Activated CD8-positive, alpha-beta memory T cell treated with anti-CD3 and anti-CD28 coated beads, Interleukin-2, amount 50 U/mL, for 24 hours (primary cell): ENCODE data around the gene GRB7.
A peak's percentile ranks its signal among the peaks of the same experiment; 100 is the strongest.
"Not testable (repeated sequence)": the region's sequence is repeated elsewhere in the genome, so short reads cannot be mapped to it uniquely, and the experiment has no call there.

ENCODE experiments used
- DNase-seq: peaks from one replicate; pipeline ENCODE4 v3.0.0-alpha.2; 2020; ENCODE audit errors: extremely low read depth

GRB7 gene

DNA sequence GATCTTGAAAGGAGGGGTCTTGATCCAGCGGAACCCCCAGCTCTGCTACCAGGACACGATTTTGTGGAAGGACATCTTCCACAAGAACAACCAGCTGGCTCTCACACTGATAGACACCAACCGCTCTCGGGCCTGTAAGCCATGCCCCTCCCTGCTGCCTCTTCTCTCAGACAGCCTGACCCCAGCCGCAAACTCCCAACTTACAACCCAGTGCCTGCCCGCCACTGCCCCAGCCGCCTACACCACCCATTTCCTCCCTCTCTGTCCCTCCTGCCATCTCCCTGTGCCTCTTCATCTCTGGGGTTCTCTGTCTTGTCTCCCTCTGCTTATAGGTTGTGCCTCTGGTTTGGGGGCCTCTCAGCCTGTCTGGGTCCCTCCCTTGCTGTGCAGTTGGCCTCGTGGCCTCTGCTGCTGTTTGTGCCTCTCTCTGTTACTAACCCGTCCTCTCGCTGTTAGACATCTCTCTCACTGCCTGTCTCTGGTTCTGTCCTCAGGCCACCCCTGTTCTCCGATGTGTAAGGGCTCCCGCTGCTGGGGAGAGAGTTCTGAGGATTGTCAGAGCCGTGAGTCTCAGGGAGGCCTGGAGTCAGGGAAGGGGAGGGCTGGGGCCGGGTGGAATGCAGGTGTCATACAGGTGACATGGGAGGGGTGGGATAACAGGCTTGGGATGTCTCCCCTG, 28.3 kb upstream of the GRB7 start:
- no peak for DNase-seq

DNA sequence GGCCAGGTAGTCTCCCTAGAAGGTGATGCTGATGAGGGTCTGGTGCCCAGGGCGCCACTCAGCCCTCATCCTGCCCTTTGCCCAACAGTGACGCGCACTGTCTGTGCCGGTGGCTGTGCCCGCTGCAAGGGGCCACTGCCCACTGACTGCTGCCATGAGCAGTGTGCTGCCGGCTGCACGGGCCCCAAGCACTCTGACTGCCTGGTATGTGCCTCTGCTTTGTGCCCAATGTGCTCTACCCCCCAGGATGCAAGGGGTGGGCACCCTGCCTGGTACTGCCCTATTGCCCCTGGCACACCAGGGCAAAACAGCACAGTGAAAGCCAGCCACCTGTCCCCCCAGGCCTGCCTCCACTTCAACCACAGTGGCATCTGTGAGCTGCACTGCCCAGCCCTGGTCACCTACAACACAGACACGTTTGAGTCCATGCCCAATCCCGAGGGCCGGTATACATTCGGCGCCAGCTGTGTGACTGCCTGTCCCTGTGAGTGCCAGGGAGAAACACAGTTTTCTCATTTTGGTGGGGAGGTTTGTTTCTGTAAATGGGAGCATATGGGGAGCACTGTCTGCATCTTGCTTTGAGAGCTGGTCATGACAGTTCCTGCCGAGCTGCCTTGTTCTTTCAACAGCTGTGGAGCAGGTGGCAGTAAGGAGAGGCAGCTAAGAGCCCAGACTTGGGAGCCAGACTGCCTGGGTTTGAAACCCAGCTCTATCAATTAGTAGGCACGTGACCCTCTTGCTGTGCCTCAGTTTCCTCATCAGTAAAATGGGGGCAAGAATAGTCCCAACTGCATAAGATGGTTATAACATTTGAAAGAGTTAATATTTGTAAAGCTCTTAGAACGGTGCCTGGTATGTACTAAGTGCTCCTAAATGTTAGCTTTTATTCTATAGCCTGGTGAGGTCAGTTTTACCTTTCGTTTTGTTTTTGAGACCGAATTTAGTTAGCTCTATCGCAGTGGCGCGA, 27.5 kb upstream of the GRB7 start:
- DNase-seq, result no peak

GRCh38 chr17:39711071-39711470, 26.7 kb upstream of the GRB7 start:
- not testable (repeated sequence) for DNase-seq

- DNase-seq, result no peak
Measured at GRCh38 chr17:39711851-39712250, 25.9 kb upstream of the GRB7 start.

DNA sequence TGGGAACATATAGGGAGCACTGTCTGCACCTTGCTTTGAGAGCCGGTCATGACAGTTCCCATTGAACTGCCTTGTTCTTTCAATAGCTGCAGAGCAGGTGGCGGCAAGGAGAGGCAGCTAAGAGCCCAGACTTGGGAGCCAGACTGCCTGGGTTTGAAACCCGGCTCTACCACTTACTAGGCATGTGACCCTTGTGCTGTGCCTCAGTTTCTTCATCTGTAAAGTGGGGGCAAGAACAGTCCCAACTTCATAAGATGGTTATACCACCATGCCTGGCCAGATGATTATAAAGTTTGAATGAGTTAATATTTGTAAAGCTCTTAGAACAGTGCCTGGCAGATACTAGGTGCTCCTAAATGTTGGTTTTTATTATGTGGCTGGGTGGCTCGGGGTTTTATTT, 23.5 kb upstream of the GRB7 start:
- no peak for DNase-seq

GRCh38 chr17:39715375-39716072, 22.2 kb upstream of the GRB7 start:
- DNase-seq, result no peak

GRCh38 chr17:39716073-39716818, 21.5 kb upstream of the GRB7 start:
- DNase-seq, result no peak

DNA sequence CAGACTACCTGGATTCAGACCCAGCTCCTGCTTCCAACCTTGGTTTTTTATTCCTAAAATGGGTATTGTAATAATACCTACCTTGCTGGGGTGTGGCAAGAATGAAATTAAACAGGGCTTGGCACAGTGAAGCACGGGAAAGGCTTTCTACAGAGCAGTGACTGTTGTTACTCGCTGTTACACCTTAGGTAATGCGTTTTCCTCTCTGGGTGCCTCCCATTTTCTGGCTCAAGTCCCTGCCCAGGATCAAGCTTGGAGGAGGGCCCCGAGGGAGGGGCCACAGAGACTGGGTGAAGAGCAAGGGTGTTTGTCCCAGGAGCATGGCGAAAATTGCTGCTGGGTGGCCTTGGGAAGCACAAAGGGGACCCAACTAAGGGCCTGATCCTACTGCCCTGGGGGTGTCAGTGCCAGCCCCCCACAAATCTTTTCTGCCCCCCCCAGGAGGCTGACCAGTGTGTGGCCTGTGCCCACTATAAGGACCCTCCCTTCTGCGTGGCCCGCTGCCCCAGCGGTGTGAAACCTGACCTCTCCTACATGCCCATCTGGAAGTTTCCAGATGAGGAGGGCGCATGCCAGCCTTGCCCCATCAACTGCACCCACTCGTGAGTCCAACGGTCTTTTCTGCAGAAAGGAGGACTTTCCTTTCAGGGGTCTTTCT, 20.7 kb upstream of the GRB7 start:
- no peak for DNase-seq

- DNase-seq, result no peak
Measured at GRCh38 chr17:39717660-39718059, 20.1 kb upstream of the GRB7 start.

DNA sequence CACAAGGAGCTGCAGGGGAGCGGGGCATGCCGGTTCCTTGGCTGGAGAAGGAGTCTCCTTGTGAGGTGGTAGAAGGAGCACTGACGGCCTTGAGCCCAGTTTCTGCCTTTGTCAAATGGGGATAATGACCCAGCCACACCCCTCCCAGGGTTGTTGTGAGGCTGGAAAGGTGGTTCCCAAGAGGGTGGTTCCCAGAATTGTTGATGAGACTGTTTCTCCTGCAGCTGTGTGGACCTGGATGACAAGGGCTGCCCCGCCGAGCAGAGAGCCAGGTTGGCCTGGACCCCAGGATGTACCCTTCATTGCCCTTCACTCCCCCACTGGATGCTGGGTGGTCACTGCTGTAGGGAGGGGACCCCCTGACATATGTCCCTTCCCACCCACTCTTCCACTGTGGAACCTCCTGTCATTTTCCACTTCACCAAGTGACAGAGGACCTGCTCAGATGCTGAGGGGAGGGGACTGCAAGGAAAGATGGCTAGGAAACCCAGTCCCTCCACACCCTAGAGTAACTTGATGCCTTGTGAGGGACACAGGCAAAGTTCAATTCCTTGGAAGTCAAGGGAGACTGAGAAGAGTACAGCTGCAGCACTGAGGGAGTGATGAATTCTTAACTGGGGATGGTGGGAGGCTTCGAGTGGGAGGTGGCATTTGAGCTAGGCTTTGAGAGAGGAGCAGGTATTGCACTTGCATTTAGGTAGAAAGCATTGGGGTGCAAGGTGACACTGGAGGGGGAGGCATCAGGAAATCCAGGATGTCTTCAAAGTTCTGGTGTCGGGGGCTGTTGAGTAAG, 18.0 kb upstream of the GRB7 start:
- no peak for DNase-seq

GRCh38 chr17:39722104-39722503, 15.6 kb upstream of the GRB7 start:
- DNase-seq, result no peak

- DNase-seq, result no peak
Measured at GRCh38 chr17:39722965-39723848, 14.5 kb upstream of the GRB7 start.

- no peak for DNase-seq
Measured at GRCh38 chr17:39724731-39725130, 13.0 kb upstream of the GRB7 start.

DNA sequence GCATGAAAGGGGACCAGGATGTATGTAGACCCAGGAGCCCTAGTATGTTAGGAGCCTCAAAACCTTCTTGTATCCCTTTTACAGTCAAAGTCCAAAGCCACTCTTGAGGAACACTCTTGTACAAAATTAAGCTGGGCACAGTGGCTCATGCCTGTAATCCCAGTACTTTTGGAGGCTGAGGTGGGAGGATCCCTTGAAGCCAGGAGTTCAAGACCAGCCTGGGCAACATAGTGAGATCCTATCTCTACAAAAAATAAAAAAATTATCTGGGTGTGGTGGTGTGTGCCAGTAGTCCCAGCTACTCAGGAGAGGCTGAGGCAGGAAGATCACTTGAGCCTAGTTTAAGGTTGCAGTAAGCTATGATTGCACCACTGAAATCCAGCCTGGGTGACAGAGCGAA, 11.8 kb upstream of the GRB7 start:
- DNase-seq, result not testable (repeated sequence)

DNA sequence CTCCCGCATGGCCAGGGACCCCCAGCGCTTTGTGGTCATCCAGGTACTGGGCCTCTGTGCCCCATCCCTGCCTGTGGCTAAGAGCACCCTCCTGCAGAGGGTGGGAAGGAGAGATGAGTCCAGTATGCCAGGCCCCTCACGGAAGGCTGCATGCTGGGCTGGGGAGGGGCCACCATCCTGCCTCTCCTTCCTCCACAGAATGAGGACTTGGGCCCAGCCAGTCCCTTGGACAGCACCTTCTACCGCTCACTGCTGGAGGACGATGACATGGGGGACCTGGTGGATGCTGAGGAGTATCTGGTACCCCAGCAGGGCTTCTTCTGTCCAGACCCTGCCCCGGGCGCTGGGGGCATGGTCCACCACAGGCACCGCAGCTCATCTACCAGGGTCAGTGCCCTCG, 11.1 kb upstream of the GRB7 start:
- no peak for DNase-seq

- DNase-seq, result no peak
Measured at GRCh38 chr17:39727556-39727955, 10.2 kb upstream of the GRB7 start.

- DNase-seq, result no peak
Measured at GRCh38 chr17:39729280-39729851, 8.4 kb upstream of the GRB7 start.

GRCh38 chr17:39730095-39730921, 7.4 kb upstream of the GRB7 start, which contains the start of gene MIEN1:
MIEN1 (minus strand) TSS chr17:39730532; CDS start chr17:39730495, 37 bp downstream.
- DNase-seq, result peak; percentile 72
